Measurements from ENCODE around the gene SLCO4C1. TPM values are rescaled to one million over a fixed set of nuclear protein-coding genes. Genes with fewer than 3 reads are reported as not detected.

Gene SLCO4C1
- total and polyA plus RNA-seq, 2 of the 13 experiments (the other 11 are each of a cell fraction or from before 2014, with no cell fraction given), result 1.3 to 7.8 TPM

GRCh38 chr5:102223542-102224477 lies 72.3 kb downstream of the SLCO4C1 start (continued):
- TF ChIP-seq HDAC2 (CRISPR knock-in tag; IDR thresholded peaks at IDR 0.05), result no peak
- peak; percentile 13; the same call in 1 of the 2 replicates for TF ChIP-seq CHD4 (IDR thresholded peaks at IDR 0.05; ENCODE audit: borderline replicate concordance, low read length)
- TF ChIP-seq CTCF (CRISPR knock-in tag; IDR thresholded peaks at IDR 0.05), result peak; percentile 67
- peak; percentile 64 for TF ChIP-seq STAG1 (CRISPR knock-in tag; IDR thresholded peaks at IDR 0.05)
- TF ChIP-seq SOX13 (IDR thresholded peaks at IDR 0.05), result no peak
- peak in 1 of 2 experiments; percentile 35; a peak in 1 of 4 replicates for TF ChIP-seq SOX13 (CRISPR knock-in tag; conservative IDR thresholded peaks at IDR 0.05 in 1 of 2, IDR thresholded peaks at IDR 0.05 in 1 of 2)
- no peak for TF ChIP-seq ZNF432 (CRISPR knock-in tag; IDR thresholded peaks at IDR 0.05; ENCODE audit: borderline replicate concordance)
- peak; percentile 70 for TF ChIP-seq SMC3 (IDR thresholded peaks at IDR 0.05; ENCODE audit: low read length)
- TF ChIP-seq ATF5 (CRISPR knock-in tag; IDR thresholded peaks at IDR 0.05; ENCODE audit: low read depth), result no peak
- no peak for TF ChIP-seq PAF1 (CRISPR knock-in tag; IDR thresholded peaks at IDR 0.05)
- TF ChIP-seq ZNF3 (CRISPR knock-in tag; IDR thresholded peaks at IDR 0.05), result no peak
- TF ChIP-seq PPARG (CRISPR knock-in tag; conservative IDR thresholded peaks at IDR 0.05), result 0 out of 2 replicates have a peak, but pooled peaks have one; percentile 11
- TF ChIP-seq, protein P1, sequence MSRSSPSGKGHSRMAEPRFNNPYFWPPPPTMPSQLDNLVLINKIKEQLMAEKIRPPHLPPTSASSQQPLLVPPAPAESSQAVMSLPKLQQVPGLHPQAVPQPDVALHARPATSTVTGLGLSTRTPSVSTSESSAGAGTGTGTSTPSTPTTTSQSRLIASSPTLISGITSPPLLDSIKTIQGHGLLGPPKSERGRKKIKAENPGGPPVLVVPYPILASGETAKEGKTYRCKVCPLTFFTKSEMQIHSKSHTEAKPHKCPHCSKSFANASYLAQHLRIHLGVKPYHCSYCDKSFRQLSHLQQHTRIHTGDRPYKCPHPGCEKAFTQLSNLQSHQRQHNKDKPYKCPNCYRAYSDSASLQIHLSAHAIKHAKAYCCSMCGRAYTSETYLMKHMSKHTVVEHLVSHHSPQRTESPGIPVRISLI (CRISPR knock-in tag; IDR thresholded peaks at IDR 0.05; ENCODE audit: borderline replicate concordance), result peak; percentile 79; the same call in 1 of the 2 replicates
